ENCODE measurements around the gene BCR.
A peak's percentile ranks its signal among the peaks of the same experiment; 100 is the strongest.

BCR gene

DNA sequence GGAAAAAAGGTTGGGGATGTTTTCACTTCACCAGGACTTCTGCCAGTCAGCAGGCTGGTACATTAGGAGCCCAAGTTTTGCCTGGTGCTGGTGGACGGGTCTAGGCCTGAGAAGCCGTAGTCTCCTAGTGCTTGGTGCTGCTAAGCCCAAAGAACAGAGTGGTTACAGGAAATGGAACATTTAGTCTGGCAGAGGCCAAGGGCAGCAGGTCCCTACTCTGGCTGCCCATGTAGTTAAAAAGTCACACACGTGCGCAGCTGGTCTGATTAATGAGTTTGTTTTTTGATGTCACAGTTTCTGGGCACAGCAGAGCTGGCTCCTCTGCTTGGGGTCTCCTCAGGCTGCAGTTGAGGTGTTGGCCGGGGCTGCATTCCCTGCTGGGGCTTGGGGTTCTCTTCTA is 20.6 kb downstream of the BCR start:
- DNase-seq (ENCODE audit: low spot score) = no peak

DNA sequence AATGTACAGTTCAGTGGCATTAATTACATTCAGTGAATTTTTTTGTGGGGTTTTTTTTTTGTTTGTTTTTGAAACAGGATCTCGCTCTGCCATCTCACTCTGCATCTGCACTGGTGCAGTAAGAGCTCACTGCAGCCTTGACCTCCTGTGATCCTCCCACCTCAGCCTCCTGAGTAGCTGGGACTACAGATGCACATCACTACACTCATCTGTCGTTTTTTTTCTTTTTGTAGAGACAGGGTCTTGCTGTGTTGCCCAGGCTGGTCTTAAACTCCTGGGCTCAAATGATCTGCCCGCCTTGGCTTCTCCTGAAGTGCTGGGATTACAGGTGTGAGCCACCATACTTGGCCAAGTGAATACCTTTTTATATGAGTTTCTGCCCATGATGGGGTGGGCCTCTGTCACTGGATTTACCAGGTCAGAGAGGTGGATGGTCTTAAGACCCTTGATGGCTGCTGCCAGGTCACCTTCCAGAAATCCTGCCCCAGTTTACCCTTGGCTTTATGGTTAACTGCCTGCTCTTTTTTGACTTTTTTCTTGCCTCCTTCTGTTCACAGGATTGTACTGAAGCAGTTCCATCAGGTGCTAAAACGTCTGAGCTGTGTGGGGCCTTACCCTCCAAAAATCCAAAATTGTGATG is 22.6 kb downstream of the BCR start:
- no peak for DNase-seq (ENCODE audit: low spot score)

DNA sequence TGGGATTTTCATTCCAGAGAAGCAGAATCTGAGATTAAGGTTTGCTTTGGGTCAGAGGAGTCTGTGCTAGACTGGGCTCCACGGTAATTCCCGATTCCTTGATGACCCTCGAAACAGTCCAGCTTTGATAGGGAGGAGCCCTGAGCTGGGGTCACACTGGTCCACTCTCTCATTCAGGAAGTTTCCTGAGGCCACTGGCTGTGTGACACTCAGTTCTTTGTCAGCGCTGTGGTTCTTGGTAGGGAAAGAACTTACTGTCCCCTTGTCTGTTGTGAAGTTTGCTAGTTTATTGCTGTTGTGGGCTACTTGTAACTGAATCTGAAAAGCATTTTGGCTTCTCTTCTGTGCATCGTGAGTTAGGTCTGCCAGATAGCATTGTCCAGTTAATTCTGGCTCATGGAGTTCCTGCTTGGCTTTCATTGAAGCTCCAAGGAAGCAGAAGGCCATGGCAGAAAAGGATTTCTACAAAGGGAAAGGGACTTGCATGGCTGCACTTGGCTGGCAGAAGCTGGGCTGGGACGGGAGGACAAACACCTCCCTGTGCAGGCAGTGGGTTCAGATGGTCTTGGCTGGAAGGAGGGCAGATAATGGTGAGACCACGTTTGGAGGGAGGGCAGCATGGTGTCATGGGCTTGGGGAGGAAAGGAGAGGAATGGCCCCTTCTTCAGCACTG is 23.3 kb downstream of the BCR start:
- no peak for DNase-seq (ENCODE audit: low spot score)

DNA sequence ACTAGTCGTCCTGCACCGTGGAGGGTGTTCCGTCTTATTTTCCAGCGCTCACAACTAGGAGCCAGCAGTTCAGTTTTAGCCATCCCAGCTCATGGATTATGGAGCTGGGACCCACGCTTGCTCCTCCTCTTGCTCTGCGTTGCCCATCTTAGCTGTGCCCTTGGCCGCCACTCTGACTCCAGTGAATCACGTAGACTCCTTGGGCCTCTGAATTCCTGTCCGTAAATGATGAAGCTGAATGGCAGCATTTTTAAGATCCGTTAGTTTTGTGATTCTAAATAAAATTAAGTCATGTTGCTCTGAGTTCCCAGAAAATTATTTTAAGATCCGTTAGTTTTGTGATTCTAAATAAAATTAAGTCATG is 23.8 kb downstream of the BCR start:
- no peak for DNase-seq (ENCODE audit: low spot score)

DNA sequence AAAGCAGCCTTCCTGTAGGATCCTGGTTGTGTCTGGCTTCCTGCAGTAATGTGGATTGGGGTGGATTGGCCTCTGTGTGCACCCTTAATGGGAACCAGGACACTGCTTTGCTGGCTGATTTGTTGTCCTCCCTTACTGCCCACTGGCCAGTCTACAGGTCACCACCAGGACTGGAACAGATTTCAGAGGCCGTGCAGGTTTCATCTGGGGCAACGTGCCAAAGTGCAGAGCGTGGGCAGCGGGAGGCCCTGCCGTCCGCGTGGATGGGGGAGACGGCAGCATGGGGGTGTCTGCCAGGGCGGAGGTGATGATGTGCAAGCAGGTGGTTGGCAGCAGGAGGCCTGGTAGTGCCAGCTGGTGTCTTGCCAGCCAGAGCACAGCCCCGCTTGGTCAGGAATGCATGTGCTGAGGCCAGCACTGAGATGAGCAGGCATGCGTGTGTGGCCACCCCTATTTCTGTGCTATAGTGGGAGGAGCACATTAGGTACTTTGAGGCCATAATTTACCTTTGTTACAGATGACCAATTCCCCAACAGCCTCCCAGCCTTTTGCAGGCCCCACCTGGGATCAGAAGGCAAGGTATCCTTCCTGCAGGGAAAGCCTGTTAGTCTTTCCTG is 24.3 kb downstream of the BCR start:
- no peak for DNase-seq (ENCODE audit: low spot score)

DNA sequence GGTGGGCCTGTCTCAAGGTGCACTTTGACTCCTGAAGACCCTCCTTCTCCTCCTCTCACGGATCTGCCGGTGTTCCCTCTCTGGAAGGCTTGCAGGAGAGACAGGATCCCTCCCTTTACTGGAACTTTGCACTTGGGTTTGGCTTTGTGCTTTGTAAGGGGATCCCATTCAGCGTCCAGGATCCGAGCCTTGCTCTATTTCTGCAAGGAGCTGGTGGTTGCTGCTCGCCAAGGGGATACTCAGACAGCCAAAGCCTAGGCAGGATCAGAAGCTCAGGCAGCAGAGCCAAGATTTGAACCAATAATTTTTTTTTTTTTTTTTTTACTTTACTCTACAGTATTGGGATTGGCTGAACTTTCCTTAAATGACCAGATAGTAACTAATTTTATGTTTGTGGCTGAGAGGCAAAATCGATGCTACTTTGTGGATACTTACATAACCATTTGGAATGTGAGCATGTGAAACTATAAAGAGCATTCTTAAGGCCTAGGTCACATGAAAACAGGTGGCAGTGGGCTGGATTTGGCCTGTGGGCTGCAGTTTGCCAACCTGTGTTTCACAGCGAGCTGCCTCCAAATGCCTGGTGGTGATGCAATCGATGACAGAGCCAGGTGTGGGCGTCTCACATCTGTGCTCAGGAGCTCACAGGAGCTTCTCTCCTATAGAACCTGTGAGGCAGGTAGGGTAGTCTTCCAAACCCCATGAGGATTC is 25.2 kb downstream of the BCR start:
- no peak for DNase-seq (ENCODE audit: low spot score)

DNA sequence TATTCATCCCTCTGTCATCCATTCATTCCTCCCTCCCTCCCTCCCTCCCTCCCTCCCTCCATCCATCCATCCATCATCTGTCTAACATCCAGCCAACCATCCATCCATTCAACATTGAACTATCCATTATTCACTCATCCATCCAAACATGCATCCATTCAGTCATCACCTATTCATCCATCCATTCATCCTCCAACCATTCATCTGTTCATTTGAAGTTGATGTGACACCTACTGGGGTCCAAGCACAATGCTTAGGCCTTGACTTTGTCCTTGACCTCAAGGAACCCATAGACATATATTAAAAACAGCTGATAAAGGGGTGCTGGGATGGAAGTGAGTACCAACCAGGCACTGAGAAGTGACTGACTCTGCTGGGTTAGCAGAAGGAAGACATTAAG is 26.6 kb downstream of the BCR start:
- DNase-seq (ENCODE audit: low spot score) = no peak

DNA sequence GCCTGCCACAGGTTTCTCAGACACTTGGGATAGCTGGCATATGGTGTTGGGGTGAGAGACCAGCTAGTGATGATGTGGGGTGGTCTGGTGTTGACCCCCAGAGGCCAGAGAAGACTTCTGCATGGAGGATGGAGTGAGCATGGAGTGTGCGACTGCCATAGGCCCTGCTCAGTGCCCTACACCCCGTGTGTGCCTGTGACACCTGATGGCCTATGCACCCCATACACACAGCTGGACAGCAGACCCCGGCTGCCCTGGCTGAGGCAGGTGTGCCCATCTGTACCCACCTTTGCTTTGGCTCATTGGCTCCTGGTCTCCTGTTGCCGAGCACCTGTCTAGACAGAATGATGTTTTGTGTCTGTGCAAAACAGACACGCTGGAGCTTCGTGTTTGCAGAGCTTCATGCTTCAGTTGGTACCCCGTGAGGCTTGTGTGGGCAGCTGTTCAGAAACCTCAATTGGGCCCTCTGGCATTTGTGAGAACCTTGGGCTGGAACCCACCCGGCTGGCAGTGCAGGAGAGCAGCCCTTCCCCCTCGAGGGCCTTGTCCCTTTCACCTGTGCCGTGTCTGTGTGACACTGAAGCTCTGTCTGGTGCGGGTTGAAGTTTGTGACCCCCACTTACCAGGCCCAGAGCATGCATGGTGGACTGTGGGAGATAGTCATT is 27.6 kb downstream of the BCR start:
- DNase-seq (ENCODE audit: low spot score) = no peak

DNA sequence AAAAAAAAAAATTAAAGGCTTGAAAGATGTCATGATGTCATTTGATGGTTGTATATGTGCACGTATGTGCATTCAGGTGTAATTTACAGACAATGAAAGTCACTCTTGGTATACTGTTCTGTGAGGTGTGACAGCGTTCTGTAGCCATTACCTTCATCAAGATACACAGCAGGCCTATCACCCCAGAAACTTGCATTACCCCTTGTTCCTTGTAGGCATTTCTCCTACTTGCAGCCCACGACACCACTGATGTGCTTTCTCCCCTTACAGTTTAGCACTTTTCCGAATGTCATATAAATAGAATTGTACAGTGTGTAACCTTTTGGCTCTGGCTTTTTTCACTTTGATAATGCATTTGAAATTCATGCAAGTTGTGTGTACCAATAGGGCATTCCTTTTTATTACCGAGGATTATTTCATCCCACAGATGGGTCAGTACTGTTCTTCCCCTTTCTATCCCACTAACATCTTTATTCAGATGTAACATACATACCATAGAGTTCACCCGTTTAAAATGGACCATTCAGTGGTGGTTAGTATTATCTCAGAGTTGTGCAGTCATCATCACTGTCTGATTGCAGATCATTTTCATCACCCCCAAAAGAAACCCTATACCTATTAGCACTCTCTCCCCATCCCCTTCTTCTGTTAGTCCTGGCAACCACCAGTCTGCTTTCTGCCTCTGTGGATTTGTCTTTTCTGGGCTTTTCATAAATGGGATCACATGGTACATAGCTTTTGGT is 30.3 kb downstream of the BCR start:
- no peak for DNase-seq (ENCODE audit: low spot score)

DNA sequence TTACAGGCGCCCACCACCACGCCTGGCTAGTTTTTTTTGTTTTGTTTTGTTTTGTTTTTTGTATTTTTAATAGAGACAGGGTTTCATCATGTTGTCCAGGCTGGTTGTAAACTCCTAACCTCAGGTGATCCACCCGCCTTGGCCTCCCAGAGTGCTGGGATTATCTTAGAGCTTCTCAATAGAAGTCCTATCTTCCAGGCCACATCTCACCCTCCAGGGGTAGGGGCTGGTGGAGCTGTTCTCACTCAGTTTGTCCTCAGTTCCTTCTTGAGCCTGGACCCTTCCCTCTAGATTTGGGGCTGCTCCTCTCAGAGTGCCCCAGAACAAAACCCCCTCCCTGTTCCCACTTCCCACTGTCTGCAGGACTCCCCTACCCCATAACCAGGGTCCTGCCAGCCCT is 31.3 kb downstream of the BCR start:
- no peak for DNase-seq (ENCODE audit: low spot score)

DNA sequence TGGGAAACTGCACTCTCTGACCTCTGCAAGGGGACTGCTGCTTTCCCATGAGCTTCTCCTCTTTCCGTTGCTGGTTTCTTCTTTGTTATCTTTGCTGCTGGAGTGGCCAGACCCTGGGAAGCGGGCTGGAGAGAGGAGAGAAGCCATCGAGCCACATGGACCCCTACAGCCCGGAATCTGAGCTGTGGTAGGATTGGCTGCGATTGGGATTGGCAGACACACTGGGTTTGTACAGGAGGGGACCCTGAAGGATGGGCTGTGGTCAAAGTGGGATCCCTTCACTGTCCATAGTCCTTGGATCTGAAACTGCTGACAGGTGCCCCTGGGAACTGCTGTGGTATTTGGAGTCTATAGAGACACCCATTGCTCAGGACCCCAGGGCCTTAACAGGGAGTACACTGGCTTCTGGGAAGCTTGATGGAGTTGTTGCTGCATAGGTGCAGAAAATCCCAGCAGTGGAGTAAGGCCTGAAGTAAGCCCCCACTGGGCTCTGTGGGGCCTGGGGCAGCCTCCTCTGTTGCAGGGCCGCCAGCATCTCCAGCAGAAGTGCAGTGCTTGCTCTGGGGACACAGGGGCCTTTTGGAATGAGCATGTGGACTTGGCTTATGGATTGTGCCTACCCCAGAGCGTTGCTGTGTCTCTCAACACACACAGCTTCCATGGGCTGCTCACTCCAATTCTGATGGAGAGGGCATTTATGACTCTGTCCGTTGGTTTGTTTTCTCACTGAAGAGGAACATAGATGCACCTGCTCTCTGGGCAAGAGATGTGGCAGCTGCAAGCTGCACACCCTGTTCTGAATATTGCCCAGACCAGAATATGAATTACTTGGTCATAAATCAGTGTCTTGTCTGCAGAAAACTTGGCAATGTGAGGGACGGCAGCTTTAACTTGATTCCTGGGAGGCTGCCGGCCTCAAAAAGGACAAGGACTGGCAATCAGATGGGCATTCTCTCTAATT is 32.0 kb downstream of the BCR start:
- no peak for DNase-seq (ENCODE audit: low spot score)

DNA sequence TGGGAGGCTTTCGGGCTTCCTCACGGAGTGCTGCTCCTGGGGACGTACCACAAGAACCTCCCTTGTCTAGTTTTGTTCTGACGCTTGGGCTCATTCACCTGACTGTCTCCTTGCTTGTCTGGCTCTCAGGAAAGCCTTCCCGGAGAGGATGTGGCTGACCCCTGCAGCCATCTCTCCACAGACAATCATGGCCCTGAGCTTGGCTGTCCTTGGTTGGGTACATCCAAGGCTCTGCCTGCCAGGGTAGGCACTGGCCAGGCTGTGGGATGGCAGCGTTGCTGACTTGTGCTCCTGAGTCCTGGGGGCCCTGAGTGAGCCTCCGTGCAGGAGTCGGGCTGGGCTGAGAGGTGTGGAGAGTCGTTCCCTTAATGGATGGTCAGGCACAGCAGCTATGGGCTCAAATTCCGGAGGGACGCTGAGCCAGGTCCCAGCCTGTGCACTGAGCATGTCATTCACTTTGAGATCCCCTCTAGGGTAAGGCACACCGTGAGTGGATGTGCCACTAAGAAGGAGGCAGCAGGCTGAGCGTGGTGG is 32.8 kb downstream of the BCR start:
- DNase-seq (ENCODE audit: low spot score) = no peak

DNA sequence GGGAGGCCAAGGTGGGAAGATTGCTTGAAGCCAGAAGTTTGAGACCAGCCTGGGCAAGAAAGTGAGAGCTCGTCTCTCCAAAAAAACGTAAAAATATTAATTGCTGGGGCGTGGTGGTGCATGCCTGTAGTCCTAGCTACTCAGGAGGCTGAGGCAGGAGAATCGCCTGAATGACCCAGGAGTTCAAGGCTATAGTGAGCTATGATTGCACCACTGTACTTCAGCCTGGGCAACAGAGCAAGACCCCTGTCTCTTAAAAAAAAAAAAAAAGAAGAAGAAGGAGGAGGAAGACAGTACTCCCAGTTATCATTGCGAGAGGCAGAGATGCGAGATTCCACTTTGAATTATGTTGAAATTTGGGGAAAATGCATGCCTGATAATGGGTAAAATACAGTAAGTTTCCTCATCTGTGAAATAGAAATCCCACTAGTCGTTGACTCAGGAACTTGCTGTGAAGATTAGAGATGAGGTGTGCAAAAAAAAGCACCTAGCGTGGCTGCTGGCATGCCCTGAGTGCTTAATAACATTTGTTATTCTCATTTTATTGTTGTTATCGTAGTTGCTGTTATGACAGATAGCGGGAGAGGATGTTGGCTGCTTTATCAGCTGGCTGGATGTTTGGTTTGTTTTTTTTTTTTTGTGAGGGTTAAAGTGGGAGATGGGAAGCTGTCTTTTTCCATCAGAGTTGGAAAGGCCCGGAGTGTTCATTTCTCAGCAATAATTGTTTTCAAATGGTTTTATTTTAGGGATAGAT is 33.4 kb downstream of the BCR start:
- no peak for DNase-seq (ENCODE audit: low spot score)

DNA sequence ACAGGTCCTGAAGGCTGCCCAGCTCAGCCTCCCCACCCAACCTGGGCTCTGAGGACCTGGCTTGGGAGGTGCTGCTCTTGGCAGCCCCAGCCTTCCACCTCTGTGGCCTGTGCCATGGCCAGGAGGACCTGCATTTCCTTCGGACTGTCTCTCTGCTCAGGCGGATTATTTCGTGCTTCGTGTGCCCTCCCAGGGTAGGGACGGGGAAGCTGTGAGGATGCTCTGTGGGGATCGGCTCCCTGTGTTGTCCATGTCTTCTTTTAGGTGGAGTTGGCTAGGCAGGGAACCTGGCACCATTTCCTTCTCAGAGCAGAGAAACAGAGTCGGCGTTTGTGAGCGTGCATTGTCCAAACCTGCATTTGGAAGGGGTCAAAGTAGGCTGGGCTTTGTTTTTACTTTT is 34.1 kb downstream of the BCR start:
- DNase-seq (ENCODE audit: low spot score) = no peak

DNA sequence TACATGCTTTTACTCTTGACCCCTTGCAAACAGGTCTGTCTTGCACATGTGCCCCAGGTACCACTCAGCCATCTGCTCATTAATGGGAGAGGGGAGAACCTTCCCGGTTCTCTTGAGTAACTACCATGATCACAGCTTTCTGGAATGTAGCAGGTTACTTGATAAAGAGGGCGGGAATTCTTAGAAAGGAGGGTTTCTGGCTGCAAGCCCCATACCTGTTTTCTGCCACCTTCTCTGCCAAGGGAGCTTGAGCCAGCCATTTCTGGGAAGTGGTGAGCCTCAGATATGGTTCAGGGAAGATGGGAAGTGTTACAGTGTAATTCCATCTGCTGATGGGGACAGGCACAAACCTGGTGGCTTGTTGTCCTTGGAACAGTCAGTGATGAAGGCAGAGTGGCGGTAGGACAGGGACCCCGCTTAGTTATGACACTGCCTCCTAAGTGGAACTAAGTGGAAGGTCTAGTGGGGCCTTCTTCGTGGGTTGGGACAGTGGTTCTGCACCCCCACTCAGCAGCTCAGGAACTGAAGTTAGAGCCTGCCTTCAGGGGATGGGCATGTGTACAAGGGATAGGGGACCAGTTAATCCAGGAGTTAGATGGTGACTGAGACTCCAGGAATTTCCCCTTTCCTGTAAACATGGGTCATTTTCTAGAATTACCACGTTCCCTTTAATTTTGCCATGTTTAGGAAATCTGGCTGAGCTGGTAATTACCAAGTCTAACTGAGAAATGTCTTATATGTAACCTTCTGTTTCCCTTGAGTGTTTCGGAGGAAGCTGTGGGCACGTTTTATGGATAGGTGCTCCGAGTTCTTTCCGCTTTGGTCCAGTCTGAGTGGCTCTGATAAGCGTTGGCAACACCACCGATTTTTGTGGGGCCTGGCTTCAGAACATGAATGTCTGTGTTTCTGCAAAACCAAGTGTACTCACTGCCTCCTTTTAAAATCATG is 35.3 kb downstream of the BCR start:
- DNase-seq (ENCODE audit: low spot score) = no peak

DNA sequence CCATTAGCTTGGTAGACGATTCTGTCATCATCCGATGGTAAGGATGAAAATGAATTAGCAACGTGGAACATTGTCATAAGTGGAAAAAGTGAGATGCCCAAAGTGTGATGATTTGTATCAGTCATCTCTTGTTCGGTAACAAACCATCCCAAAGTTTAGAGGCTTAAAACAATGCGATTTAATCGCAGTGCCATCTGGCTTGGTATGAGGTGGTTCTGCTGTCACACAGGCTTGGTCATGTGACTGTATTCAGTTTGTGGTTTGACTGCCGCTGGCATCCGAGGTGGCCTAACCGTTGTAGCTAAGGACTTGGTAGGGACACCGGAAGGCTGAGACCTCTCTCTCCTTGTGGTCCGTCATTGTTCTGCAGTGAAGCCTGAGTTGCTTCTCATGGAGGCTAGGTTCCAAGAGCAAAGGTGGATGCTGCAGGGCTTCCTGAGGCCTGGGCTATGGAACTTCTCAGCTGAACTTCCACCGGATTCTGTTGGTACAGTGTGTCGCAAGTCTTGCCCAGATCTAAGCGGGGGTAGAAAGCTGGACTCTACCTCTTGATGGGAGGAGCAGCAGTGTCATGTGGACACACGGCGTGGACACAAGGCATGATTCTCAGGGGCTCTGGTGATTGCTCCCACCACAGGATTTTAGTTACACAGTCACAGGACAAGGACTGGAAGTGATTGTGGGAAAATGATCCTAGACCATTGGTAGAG is 36.3 kb downstream of the BCR start:
- peak; percentile 50 for DNase-seq (ENCODE audit: low spot score)

DNA sequence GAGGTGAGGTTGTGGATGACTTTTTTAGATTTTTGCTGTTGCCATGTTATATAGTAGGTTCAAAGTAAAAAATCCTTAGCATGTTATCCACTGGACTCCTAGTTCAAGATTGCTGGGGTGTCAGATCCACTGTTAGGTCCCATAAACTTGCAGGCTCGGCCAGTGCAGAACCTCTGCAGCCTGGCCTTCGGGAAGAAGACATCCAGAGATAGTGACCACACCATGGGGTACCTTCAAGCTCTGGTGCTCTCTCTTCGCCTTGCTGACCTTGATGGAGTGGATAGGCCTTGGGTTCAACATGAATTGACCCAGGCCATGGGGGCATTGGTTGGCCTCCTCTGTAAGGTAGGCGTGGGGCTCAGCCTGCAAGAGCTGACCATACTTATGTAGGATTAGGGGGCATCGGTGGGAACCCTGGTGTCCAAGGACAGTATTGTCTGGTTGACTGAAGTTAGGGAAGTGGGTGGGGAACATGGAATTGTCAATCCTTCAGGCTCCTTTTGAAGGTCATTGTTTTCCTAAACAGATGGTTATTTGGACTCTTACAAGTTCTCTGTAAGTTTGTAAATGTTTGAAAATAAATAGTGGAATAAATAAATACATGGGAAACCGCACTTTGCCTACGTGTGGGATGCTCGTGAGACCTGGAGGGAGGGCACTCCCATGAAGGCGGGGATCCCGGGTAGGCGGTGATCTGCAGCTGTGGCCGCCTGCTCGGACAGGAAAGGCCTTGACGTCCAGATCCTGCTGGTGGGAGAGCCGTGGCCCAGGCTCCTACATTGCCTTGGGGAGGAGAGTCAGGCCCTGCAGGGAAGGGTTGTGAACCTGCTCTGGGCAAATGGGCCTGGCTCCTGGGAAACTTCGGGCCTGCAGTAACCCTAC is 37.1 kb downstream of the BCR start:
- no peak for DNase-seq (ENCODE audit: low spot score)
